KBM-7 (cell line): Measurements from ENCODE around the gene FHIT.
"Not testable (repeated sequence)": the region's sequence is repeated elsewhere in the genome, so short reads cannot be mapped to it uniquely, and the experiment has no call there.

Experiments used
- DNase-seq: peaks from one replicate; pipeline ENCODE4 v3.0.0-alpha.2; 2015
- in situ Hi-C: fragments of 300-500 bp; cut with MboI; formaldehyde crosslinking; loops from 2 replicates; pipeline ENCODE4 v1.14.3; 2020; ENCODE audit warnings: low sequenced_read_pairs, low pct_unique_long_range_greater_than_20kb, mixed read lengths

Gene FHIT

GRCh38 chr3:60582288-60582687 lies 669.0 kb downstream of the FHIT start:
- in situ Hi-C loops: no loop called here
- DNase-seq: no peak

DNA sequence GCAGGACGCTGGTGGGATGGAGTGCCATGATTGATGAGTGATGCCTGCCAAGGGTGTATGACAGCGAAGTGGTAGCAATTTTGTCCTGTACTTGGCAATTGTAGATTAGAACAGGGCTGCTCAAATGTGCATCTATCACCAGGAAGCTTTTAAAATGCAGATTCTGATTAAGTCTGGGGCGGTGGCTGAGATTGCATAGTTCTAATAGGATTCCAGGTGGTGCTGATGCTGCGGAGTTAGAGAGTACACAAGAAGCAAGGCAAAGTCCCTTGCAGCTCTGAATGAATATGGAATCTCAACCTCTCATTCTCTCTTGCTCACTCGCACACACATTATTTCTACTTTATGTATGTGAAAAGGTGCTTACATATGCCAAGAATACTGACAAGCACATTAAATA lies 670.4 kb downstream of the FHIT start:
- DNase-seq: no peak
- in situ Hi-C loops: no loop called here

- in situ Hi-C loops: no loop called here
- DNase-seq: no peak
Measured at GRCh38 chr3:60579734-60580133, 671.5 kb downstream of the FHIT start.

DNA sequence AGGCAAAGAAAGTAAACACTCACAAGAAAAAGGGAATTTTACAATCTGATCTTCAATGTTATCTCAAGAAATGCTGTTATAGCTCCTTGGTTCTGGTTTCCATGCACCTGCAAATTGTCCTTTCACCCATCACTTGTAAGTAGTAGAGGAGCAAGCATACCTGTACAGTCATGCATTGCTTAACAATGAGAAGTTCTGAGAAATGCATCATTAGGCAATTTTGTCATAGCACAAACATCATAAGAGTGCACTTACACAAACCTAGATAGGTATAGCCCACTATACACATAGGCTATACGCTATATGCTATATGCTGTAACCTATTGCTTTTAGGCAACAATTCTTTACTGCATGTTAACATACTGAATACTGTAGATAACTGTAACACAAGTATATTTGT lies 672.3 kb downstream of the FHIT start:
- DNase-seq: no peak
- in situ Hi-C loops: no loop called here

GRCh38 chr3:60577601-60578000 lies 673.7 kb downstream of the FHIT start:
- in situ Hi-C loops: no loop called here
- DNase-seq: no peak

DNA sequence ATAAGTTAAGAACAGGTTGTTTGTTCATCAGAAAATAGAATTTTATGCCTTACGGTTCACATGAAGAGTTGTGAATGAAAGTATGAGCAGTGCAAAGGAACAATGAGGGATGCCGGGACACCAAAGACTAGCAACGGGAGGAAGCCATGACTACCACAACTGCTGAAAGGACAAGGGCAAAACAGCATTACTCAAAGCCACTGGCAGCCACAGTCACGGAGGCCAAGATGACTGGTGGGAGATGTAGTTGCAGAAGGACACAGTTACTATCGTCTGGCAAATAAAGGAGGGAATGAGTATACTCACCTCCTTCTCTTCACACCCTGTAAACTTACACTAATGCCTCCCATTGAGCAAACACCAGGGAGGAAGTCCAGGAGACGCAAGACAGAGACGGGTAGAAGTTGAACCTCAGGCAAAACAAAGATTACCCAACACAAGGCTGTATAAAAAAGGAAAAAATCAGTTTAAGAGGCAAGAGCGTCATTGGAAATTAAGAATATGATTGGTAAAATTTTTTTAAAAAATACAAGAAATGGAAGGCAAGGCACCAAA lies 675.5 kb downstream of the FHIT start:
- no peak for DNase-seq
- in situ Hi-C loops: no loop called here

DNA sequence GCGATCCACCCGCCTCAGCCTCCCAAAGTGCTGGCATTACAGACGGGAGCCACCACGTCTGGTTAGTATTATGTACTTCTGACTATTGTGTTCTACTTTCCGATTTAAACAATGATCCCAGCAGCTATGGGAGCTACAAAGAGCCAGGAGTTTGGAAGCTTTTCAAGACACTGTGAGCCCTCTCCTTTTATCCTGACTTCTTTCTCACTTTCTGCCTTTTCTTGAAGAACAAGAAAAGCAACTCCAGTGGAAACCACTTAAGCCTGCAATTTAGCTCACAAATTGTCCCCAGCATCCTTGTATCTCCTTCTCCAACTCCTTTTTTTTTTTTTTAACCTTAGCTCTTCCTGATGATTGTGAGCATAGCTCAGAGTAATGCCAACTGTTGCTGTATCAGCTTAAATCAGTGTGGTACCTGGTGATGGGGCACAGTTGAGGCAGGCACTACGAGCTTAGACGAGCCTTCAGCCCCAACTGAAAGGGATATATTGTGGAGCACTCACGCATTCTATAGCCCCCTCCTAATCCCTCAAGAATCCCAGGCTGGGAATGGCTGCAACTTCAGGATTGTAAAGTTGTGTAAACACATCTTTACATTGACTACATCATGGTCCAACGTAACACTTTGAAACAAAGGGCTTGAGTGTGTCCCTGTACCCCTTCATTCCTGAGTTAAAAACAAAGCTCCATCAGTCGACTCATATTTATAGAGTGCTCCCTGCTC lies 677.0 kb downstream of the FHIT start:
- in situ Hi-C loops: no loop called here
- no peak for DNase-seq

DNA sequence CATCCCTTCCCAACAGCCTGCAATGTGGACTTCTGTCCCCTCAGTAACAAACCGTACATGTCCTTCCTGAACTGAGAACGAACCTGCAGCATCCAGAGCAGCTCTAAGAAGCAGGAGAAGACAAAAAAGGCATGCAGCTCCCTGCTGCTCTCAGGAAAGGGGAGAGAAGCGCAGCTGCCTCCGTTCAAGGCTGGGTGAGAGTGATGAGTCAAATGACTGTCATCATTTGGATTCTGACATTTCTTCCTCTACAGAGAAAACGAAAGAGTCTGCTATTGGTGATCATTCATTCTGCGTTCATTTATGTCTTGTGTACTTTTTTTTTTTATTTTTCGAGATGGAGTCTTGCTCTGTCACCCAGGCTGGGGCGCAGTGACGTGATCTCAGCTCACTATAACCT lies 677.8 kb downstream of the FHIT start:
- in situ Hi-C loops: no loop called here
- no peak for DNase-seq

- in situ Hi-C loops: no loop called here
Measured at GRCh38 chr3:60571511-60571910, 679.7 kb downstream of the FHIT start.

GRCh38 chr3:60557122-60557521 lies 694.1 kb downstream of the FHIT start:
- no peak for DNase-seq
- in situ Hi-C loops: no loop called here

More at GRCh38 chr3:60571511-60571910, 679.7 kb downstream of the FHIT start:
- DNase-seq: no peak

- DNase-seq: no peak
- in situ Hi-C loops: no loop called here
Measured at GRCh38 chr3:60555686-60556354, 695.4 kb downstream of the FHIT start.

DNA sequence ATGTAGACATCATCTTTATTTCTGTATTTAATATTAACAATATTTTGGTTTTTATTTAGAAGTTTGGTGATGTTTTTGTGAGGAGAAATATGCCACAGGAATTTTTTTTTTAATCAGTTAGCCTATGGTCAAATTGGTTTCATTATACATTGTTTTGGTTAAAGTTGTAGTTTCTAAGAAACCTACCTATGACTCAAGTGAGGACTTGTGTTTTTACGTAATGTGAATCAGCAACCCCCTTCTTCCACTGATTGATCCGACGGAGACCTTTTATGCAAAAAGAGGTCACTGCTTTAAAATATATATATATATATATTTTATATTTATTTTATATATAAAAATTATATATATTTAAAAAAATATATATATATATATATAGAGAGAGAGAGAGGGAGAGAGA lies 698.1 kb downstream of the FHIT start:
- DNase-seq: no peak
- in situ Hi-C loops: no loop called here

GRCh38 chr3:60552581-60552980 lies 698.7 kb downstream of the FHIT start:
- in situ Hi-C loops: no loop called here
- DNase-seq: no peak

GRCh38 chr3:60551455-60552209 lies 699.6 kb downstream of the FHIT start:
- in situ Hi-C loops: no loop called here
- no peak for DNase-seq

- no peak for DNase-seq
- in situ Hi-C loops: no loop called here
Measured at GRCh38 chr3:60549863-60550262, 701.4 kb downstream of the FHIT start.

- in situ Hi-C loops: no loop called here
- DNase-seq: no peak
Measured at GRCh38 chr3:60542995-60543394, 708.3 kb downstream of the FHIT start.

- in situ Hi-C loops, DNase-seq: not testable (repeated sequence)
Measured at GRCh38 chr3:60539394-60539793, 711.9 kb downstream of the FHIT start.

DNA sequence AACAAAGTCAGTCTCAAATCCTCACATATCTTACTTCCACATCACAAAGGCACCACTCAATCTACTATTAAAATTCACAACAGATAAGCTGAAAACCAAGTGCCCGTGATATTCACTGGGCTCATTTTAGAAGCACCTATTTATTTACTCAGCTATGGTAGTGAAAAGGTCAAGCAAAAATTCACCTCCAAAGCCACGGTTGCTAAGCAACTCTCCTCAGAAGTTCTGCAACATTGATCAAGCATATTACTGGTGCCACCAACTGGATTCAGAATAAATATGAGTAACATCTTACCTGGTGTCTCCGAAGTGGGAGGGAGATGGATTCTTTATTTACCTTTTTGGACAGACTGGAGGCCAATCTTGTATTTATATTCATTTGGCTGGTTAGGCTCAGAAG lies 714.8 kb downstream of the FHIT start:
- no peak for DNase-seq
- in situ Hi-C loops: no loop called here

DNA sequence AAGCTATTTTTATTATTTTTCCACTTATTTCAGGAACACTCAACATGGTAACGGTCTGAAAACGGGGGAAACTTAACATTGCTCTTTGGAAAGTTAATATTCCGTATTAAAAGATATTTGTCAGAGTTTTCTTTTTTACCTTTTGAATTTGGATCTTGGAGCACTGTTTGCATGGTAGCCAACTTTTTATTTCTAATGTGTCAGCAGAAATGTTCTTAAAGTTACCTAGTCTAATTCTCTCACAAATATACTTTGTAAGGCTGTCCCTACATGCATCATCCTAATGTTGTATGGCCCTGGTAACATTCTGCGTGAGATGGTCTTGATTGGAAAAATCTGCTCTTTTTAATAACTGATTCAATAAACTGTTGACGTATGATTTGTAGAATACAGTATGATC lies 719.5 kb downstream of the FHIT start:
- in situ Hi-C loops: no loop called here
- DNase-seq: no peak

DNA sequence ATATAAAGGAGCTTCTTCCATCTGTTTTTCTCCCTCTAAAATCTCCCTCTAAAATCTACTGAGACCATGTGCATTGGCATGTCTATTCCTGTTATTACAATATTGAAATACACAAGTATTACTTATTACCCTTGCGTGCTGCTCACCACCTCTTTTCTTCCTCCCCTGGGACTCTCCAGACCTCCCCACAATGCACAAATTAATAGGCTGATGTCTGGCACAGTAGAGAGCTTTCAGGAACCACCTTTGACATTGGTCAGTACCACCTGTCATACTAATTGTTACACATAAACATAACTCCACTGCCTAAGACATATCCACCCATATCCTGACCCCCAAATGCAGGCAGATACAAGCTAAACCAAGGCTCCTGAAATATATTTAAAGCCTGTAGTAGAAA lies 722.6 kb downstream of the FHIT start:
- in situ Hi-C loops: no loop called here
- no peak for DNase-seq
